ENCODE measurements around the gene MAP6. TPM values are rescaled to one million over a fixed set of nuclear protein-coding genes. Genes with fewer than 3 reads are reported as not detected.

MAP6 gene
- total RNA-seq, 3 donors from 2014 or later (not counting 1 experiment from before 2014, with no cell fraction given): not detected

GRCh38 chr11:75644946-75645345, 23.9 kb downstream of the MAP6 start:
- Histone ChIP-seq H3K36me3 (ENCODE audit: control insufficient read depth, insufficient read depth, low read length) (no peaks in the 10 kb centered on the region), H3K4me3 (ENCODE audit: low read length) (no peak overlapping the region), H3K27me3 (ENCODE audit: control insufficient read depth, insufficient read depth, low read length) (peaks cover 2% of the 10 kb centered on the region), H3K27ac (ENCODE audit: low read length) (no peak overlapping the region), H3K4me1 (ENCODE audit: control insufficient read depth, insufficient read depth, low read length) (no peaks in the 10 kb centered on the region), H3K9me3 (ENCODE audit: control insufficient read depth, insufficient read depth, low read length) (no peaks in the 10 kb centered on the region)
- Mint-ChIP-seq H3K27me3 (ENCODE audit: low read depth in 2 of 2) (peaks cover 9 to 13% of the 10 kb centered on the region in 2 donors), H3K36me3 (no peaks in the 10 kb centered on the region), H3K27ac (no peak overlapping the region), H3K4me1 (no peaks in the 10 kb centered on the region), H3K9me3 (no peaks in the 10 kb centered on the region), H3K4me3 (no peak overlapping the region)
- 81% methylated on average over 6 of the region's 6 CpGs for WGBS (ENCODE audit: insufficient coverage)
- no peak for TF ChIP-seq CTCF (IDR thresholded peaks at IDR 0.05)
- DNase-seq (no peak), ATAC-seq (no peak)
- intact Hi-C loops (cut with micrococcal nuclease): no loop called here

DNA sequence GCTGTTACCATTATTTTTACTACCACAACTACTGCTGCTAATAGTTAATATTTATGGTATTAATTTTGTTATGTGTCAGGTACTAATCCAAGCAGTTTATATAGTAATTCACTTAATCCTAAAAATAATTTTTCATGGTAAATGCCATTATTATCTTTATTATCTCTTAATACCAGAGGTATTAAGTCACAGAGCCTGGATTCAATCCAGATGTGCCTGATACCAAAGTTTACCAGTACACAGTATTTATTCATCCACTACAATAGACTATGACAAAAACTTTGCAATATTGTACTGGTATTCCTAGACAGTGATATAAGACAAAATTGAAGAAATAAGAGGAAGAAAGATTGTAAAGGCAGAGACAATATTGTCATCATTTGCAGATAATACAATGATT, 24.5 kb downstream of the MAP6 start:
- H3K27me3 ChIP-seq (ENCODE audit: control insufficient read depth, insufficient read depth, low read length): peaks cover 2% of the 10 kb centered on the region
- no peak for TF ChIP-seq CTCF (IDR thresholded peaks at IDR 0.05)
- H3K27ac ChIP-seq (ENCODE audit: low read length): no peak overlapping the region
- DNase-seq (no peak), ATAC-seq (no peak)
- no peaks in the 10 kb centered on the region for H3K36me3 ChIP-seq (ENCODE audit: control insufficient read depth, insufficient read depth, low read length)
- H3K4me3 ChIP-seq (ENCODE audit: low read length): no peak overlapping the region
- H3K9me3 Mint-ChIP-seq: no peaks in the 10 kb centered on the region
- no peaks in the 10 kb centered on the region for H3K36me3 Mint-ChIP-seq
- intact Hi-C loops (cut with micrococcal nuclease): no loop called here
- no peaks in the 10 kb centered on the region for H3K4me1 ChIP-seq (ENCODE audit: control insufficient read depth, insufficient read depth, low read length)
- peaks cover 9 to 13% of the 10 kb centered on the region in 2 donors for H3K27me3 Mint-ChIP-seq (ENCODE audit: low read depth in 2 of 2)
- H3K9me3 ChIP-seq (ENCODE audit: control insufficient read depth, insufficient read depth, low read length): no peaks in the 10 kb centered on the region
- no peaks in the 10 kb centered on the region for H3K4me1 Mint-ChIP-seq
- no peak overlapping the region for H3K4me3 Mint-ChIP-seq
- H3K27ac Mint-ChIP-seq: no peak overlapping the region

DNA sequence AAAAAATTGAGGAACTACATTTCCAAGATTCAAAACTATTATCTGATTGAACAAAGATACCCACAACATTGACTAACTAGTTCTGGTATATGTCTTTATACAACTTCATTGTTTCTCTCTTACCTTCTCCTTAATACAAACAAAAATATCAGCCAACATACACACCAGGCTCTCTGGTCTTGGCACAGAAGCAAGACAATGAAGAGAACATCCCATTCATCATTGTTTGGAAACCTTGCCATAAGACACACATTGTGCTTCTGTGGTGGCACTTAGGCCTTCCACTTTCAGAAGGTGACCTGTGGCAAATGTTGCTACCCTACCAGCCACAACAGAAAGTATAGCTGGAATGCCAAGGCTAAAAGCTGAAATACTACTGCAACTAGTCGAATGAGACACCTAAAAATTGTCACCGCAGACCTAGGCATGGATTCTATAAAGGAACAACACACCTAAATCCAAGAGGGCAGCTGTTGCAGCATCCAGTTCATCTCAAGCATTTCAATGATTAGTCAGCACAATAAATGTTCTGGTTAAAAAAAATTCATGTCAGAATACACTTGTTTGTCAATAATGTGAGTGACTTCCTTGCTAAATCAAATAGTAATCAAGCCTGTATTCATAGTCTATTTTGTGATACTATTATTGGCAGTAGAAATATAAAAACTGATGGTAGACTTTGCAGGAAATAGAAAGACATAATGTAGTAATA, 26.3 kb downstream of the MAP6 start:
- no peaks in the 10 kb centered on the region for H3K36me3 Mint-ChIP-seq
- peaks cover 10 to 17% of the 10 kb centered on the region in 2 donors for H3K27me3 Mint-ChIP-seq (ENCODE audit: low read depth in 2 of 2)
- H3K27me3 ChIP-seq (ENCODE audit: control insufficient read depth, insufficient read depth, low read length): peaks cover 2% of the 10 kb centered on the region
- no peak overlapping the region for H3K4me3 ChIP-seq (ENCODE audit: low read length)
- H3K9me3 Mint-ChIP-seq: no peaks in the 10 kb centered on the region
- no peak for DNase-seq
- intact Hi-C loops (cut with micrococcal nuclease): no loop called here
- H3K27ac ChIP-seq (ENCODE audit: low read length): no peak overlapping the region
- 79% methylated on average over 2 of the region's 2 CpGs for WGBS (ENCODE audit: insufficient coverage)
- no peak for ATAC-seq
- H3K4me1 Mint-ChIP-seq: no peaks in the 10 kb centered on the region
- TF ChIP-seq CTCF (IDR thresholded peaks at IDR 0.05): no peak
- H3K27ac Mint-ChIP-seq: no peak overlapping the region
- H3K4me1 ChIP-seq (ENCODE audit: control insufficient read depth, insufficient read depth, low read length): no peaks in the 10 kb centered on the region
- H3K4me3 Mint-ChIP-seq: no peak overlapping the region
- H3K36me3 ChIP-seq (ENCODE audit: control insufficient read depth, insufficient read depth, low read length): no peaks in the 10 kb centered on the region
- H3K9me3 ChIP-seq (ENCODE audit: control insufficient read depth, insufficient read depth, low read length): no peaks in the 10 kb centered on the region

- DNase-seq (no peak), ATAC-seq (no peak)
- 12% methylated on average over 3 of the region's 4 CpGs for WGBS (ENCODE audit: insufficient coverage)
- Histone ChIP-seq H3K9me3 (ENCODE audit: control insufficient read depth, insufficient read depth, low read length) (no peaks in the 10 kb centered on the region), H3K27ac (ENCODE audit: low read length) (no peak overlapping the region), H3K36me3 (ENCODE audit: control insufficient read depth, insufficient read depth, low read length) (no peaks in the 10 kb centered on the region), H3K4me1 (ENCODE audit: control insufficient read depth, insufficient read depth, low read length) (no peaks in the 10 kb centered on the region), H3K27me3 (ENCODE audit: control insufficient read depth, insufficient read depth, low read length) (peaks cover 4% of the 10 kb centered on the region), H3K4me3 (ENCODE audit: low read length) (no peak overlapping the region)
- Mint-ChIP-seq H3K9me3 (no peaks in the 10 kb centered on the region), H3K27me3 (ENCODE audit: low read depth in 2 of 2) (peaks cover 19 to 28% of the 10 kb centered on the region in 2 donors), H3K4me1 (no peaks in the 10 kb centered on the region), H3K27ac (no peak overlapping the region), H3K4me3 (no peak overlapping the region), H3K36me3 (no peaks in the 10 kb centered on the region)
- intact Hi-C loops (cut with micrococcal nuclease): no loop called here
- no peak for TF ChIP-seq CTCF (IDR thresholded peaks at IDR 0.05)
Measured at GRCh38 chr11:75639762-75640181, 29.1 kb downstream of the MAP6 start.

Measured in natural killer cell (primary cell).